Heart left ventricle (tissue), 13 donors: ENCODE data around the gene GAGE12E.
"Not testable (repeated sequence)": the region's sequence is repeated elsewhere in the genome, so short reads cannot be mapped to it uniquely, and the experiment has no call there.

ENCODE experiments used
- POLR2A ChIP-seq, 2 donors: fragments of 450-650 bp; IDR thresholded peaks; one replicate each; pipeline ENCODE4 v1.6.1; 2017; ENCODE audit warnings: antibody characterized with exemption in 2 of 2, mild to moderate bottlenecking in 2 of 2, moderate library complexity in 2 of 2
- TF ChIP-seq, protein P1 (sequence below), 12 donors: fragments of 200-600 bp; sonication (generic) in 4 of 12; IDR thresholded peaks; one replicate each; pipeline versions ENCODE4 v1.5.0 to v1.8.0; 2018 to 2022; ENCODE audit warnings: antibody characterized with exemption in 12 of 12, mild to moderate bottlenecking in 5 of 12
- donor health status: ischemic (EF 13 %, LVEDD 7.1; RV severe dilation, severe dysfunction).
- donor health status: DM: no; HTN: yes; CAD: no.
- donor health status: DM: no; HTN: no; CAD: no.
- donor health status: ischemic (EF 25% LVEDD 6.9; RV normal size, moderate dysfunction).
- donor health status: ischemic (EF 25% LVEDD 5.7; RV mildly dilated, moderate dysfunction).
- donor health status: ischemic (EF 35%, LVEDD 5.7; RV mildly dilated, moderate dysfunction).
- donor health status: nonischemic (EF 11% LVEDD 7.7; RV severe dilation, severe dysfunction).
- donor health status: DM: yes; HTN: yes; CAD: no.
- donor health status: PGD.
- donor health status: ischemic (EF 29% LVEDD 5.4; RV normal size, mild dysfunction).
- donor health status: nonischemic (EF 23%, LVEDD 6.1; RV moderate dilation, normal function).

DNA sequence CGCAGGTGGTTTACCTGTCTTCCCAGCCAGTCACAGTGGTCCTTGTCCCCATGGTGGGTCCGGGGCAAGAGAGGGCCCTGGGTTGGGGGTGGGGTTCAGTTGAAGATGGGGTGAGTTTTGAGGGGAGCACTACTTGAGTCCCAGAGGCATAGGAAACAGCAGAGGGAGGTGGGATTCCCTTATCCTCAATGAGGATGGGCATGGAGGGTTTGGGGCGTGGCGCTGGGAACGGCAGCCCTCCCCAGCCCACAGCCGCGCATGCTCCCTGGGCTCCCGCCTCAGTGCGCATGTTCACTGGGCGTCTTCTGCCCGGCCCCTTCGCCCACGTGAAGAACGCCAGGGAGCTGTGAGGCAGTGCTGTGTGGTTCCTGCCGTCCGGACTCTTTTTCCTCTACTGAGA, 38.1 kb downstream of the GAGE12E start, which contains the start of gene GAGE2A:
- TF ChIP-seq POLR2A (IDR thresholded peaks at IDR 0.05) = not testable (repeated sequence)
- TF ChIP-seq, protein P1, sequence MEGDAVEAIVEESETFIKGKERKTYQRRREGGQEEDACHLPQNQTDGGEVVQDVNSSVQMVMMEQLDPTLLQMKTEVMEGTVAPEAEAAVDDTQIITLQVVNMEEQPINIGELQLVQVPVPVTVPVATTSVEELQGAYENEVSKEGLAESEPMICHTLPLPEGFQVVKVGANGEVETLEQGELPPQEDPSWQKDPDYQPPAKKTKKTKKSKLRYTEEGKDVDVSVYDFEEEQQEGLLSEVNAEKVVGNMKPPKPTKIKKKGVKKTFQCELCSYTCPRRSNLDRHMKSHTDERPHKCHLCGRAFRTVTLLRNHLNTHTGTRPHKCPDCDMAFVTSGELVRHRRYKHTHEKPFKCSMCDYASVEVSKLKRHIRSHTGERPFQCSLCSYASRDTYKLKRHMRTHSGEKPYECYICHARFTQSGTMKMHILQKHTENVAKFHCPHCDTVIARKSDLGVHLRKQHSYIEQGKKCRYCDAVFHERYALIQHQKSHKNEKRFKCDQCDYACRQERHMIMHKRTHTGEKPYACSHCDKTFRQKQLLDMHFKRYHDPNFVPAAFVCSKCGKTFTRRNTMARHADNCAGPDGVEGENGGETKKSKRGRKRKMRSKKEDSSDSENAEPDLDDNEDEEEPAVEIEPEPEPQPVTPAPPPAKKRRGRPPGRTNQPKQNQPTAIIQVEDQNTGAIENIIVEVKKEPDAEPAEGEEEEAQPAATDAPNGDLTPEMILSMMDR (IDR thresholded peaks at IDR 0.05) = not testable (repeated sequence)
